Kidney glomerular epithelial cell (primary cell): ENCODE results near the gene SEC24B.
"Not testable (repeated sequence)": the region's sequence is repeated elsewhere in the genome, so short reads cannot be mapped to it uniquely, and the experiment has no call there.

Experiments
- DNase-seq: peaks from one replicate; lab custom pipeline; 2025; lab: John Stamatoyannopoulos, UW

The SEC24B gene

GRCh38 chr4:109578846-109579245 lies 145.2 kb downstream of the SEC24B start:
- no peak for DNase-seq

GRCh38 chr4:109579997-109580396 lies 146.4 kb downstream of the SEC24B start:
- DNase-seq, result not testable (repeated sequence)

DNA sequence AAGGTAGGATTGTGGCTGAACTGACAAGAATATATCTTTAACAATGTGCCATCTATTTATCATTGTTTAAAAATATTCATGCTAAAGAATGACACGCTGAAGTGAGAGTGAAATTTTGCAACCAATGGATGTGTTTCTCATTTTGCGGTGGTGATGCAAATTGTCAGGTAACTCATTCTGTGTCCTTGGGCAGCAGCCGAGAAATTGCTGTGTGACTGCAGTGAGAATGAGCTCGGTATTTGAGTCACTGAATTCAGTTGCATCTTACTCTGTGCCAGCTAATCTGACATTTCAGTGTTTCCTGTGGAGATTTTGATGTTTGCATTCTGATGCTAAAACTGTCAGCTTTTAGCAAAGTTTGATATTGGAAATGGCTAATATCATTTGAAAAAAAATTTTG lies 154.6 kb downstream of the SEC24B start:
- no peak for DNase-seq

DNA sequence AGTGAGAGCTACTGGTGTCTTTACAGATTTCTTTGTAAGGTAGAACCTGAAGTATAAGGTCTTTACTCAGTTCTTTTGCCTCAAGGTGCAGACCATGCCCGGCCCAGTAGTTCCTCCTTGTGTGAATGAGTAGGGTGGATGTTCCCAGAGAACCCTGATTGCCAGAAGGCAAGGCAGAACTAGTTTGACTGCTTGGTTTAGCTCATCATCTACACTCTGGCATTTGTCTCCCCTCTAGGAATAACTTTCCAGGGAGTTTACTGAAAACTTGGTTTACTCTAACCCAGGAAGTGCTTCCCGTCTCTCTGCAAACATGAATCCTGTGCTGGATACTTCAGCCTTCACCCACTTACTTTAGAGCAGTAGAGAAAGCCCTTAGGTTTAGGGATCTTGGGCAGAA lies 155.5 kb downstream of the SEC24B start:
- no peak for DNase-seq

- DNase-seq, result peak; percentile 57
Observed at GRCh38 chr4:109589605-109590004, 156.0 kb downstream of the SEC24B start.
